HS-27A (cell line): ENCODE results near the gene ITIH4.

Experiments
- DNase-seq: peaks from one replicate; pipeline ENCODE4 v3.0.0-alpha.2; 2012; ENCODE audit warnings: low read depth, missing footprints

The ITIH4 gene

GRCh38 chr3:52798376-52798977 is 32.0 kb downstream of the ITIH4 start:
- DNase-seq = no peak

GRCh38 chr3:52796411-52796810 is 34.1 kb downstream of the ITIH4 start:
- DNase-seq = no peak

- no peak for DNase-seq
Observed at GRCh38 chr3:52795298-52795900, 35.1 kb downstream of the ITIH4 start.

GRCh38 chr3:52794612-52795099 is 35.8 kb downstream of the ITIH4 start, which contains the start of gene ITIH3:
TSS of gene ITIH3 (plus strand) at chr3:52794796. CDS start at chr3:52794804, 8 bp downstream.
- no peak for DNase-seq

GRCh38 chr3:52793702-52794611 is 36.5 kb downstream of the ITIH4 start:
- DNase-seq = no peak

- no peak for DNase-seq
Observed at GRCh38 chr3:52792961-52793695, 37.3 kb downstream of the ITIH4 start.

GRCh38 chr3:52792413-52792812 is 38.1 kb downstream of the ITIH4 start:
- DNase-seq = no peak

- no peak for DNase-seq
Observed at GRCh38 chr3:52791928-52792327, 38.5 kb downstream of the ITIH4 start.

- no peak for DNase-seq
Observed at GRCh38 chr3:52791366-52791765, 39.1 kb downstream of the ITIH4 start.

- DNase-seq = no peak
Observed at GRCh38 chr3:52790741-52791140, 39.7 kb downstream of the ITIH4 start.

- no peak for DNase-seq
Observed at GRCh38 chr3:52790337-52790736, 40.1 kb downstream of the ITIH4 start.

GRCh38 chr3:52789746-52790040 is 40.8 kb downstream of the ITIH4 start:
- DNase-seq = no peak

- no peak for DNase-seq
Observed at GRCh38 chr3:52788890-52789745, 41.4 kb downstream of the ITIH4 start.

GRCh38 chr3:52787672-52788625 is 42.5 kb downstream of the ITIH4 start:
- DNase-seq = no peak

GRCh38 chr3:52787246-52787645 is 43.2 kb downstream of the ITIH4 start:
- DNase-seq = no peak

- no peak for DNase-seq
Observed at GRCh38 chr3:52786330-52787215, 43.9 kb downstream of the ITIH4 start.

- DNase-seq = no peak
Observed at GRCh38 chr3:52784931-52785590, 45.4 kb downstream of the ITIH4 start.

- DNase-seq = no peak
Observed at GRCh38 chr3:52784021-52784621, 46.4 kb downstream of the ITIH4 start.
